Measurements from ENCODE around the gene WDR38. TPM values are rescaled to one million over a fixed set of nuclear protein-coding genes. Genes with fewer than 3 reads are reported as not detected.

The WDR38 gene
- total and polyA plus RNA-seq, 2 of the 4 experiments (the other 2 are of a cell fraction) = not detected

- Histone ChIP-seq H3K9me3 (ENCODE audit: control insufficient read depth, insufficient read depth, low read length) (no peaks in the 10 kb centered on the region), H3K36me3 (ENCODE audit: control insufficient read depth, insufficient read depth, low read length) (peaks cover 12% of the 10 kb centered on the region; the same call in 1 of the 2 replicates), H3K23ac (ENCODE audit: low read depth, low read length) (no peak overlapping the region), H3K9me1 (ENCODE audit: insufficient read depth, low read length) (peaks cover 20% of the 10 kb centered on the region), H2AK5ac (ENCODE audit: low read depth, low read length) (peak overlapping the region; percentile 100), H4K5ac (ENCODE audit: low read depth, low read length) (no peak overlapping the region), H3K56ac (ENCODE audit: extremely low read depth, insufficient read depth, low read length) (no peak overlapping the region), H3K4me3 (ENCODE audit: insufficient read depth, low read depth, low read length) (no peak overlapping the region), H3K27ac (ENCODE audit: insufficient read depth, low read length) (no peak overlapping the region), H3K4ac (ENCODE audit: low read depth, low read length) (0 out of 2 replicates have a peak overlapping the region, but pooled peaks have one; percentile 2), H2AK9ac (replicated peaks; ENCODE audit: low read depth, low read length, poor library complexity) (no peak overlapping the region), H3K18ac (ENCODE audit: low read depth, low read length) (no peak overlapping the region), H2AFZ (replicated peaks; ENCODE audit: low read length, poor library complexity) (no peak overlapping the region), H3K79me1 (ENCODE audit: low read depth in 1 of 2, low read length in 2 of 2) (peaks cover 0 to 10% of the 10 kb centered on the region in 2 experiments; a peak in 2 of 4 replicates), H2BK20ac (ENCODE audit: low read depth, low read length) (peak overlapping the region; percentile 40; the same call in 1 of the 2 replicates), H3K4me2 (ENCODE audit: low read depth, low read length) (no peak overlapping the region), H4K20me1 (ENCODE audit: insufficient read depth, low read length) (no peaks in the 10 kb centered on the region), H3K27me3 (ENCODE audit: control insufficient read depth, insufficient read depth, low read length) (no peaks in the 10 kb centered on the region), H2BK120ac (ENCODE audit: low read depth, low read length) (peak overlapping the region; percentile 35; the same call in 1 of the 2 replicates), H4K8ac (ENCODE audit: low read depth in 2 of 2, low read length in 2 of 2) (no peak overlapping the region), H3K4me1 (ENCODE audit: control insufficient read depth, insufficient read depth, low read length) (peaks cover 23% of the 10 kb centered on the region), H2BK5ac (ENCODE audit: low read depth, low read length, poor library complexity, severe bottlenecking) (no peak overlapping the region), H4K91ac (ENCODE audit: insufficient read depth, low read depth, low read length) (no peak overlapping the region), H3K9ac (ENCODE audit: low read depth, low read length) (no peak overlapping the region), H2BK15ac (ENCODE audit: low read depth, low read length) (no peak overlapping the region), H3K14ac (replicated peaks; ENCODE audit: low read depth, low read length) (no peak overlapping the region)
- dilution Hi-C loops (cut with HindIII; ENCODE audit: low sequenced_read_pairs, unreplicated experiment) = no loop called here
- ATAC-seq (ENCODE audit: low read depth) (no peak), DNase-seq (no peak)
- ChIA-PET CTCF (interaction anchor here (0.6 kb wide), 2 partner anchors 31 to 207 kb away, joined by 3 to 5 read pairs; no protein-coding TSS in a partner anchor), POLR2A (ENCODE audit: unreplicated experiment) (interaction anchor here (0.6 kb wide), 1 partner anchor 39 kb away, joined by 3 read pairs; no protein-coding TSS in a partner anchor)
- TF ChIP-seq RCOR1 (IDR thresholded peaks at IDR 0.05; ENCODE audit: insufficient replicate concordance, low read length) (no peak), CHD1 (IDR thresholded peaks at IDR 0.05; ENCODE audit: low read depth, low read length) (no peak), RFX5 (IDR thresholded peaks at IDR 0.05; ENCODE audit: low read depth, low read length) (no peak), BHLHE40 (IDR thresholded peaks at IDR 0.05; ENCODE audit: low read depth, low read length) (no peak), CTCF (conservative IDR thresholded peaks at IDR 0.05; ENCODE audit: low read depth, low read length) (no peak), POLR2A (IDR thresholded peaks at IDR 0.05; ENCODE audit: low read depth, low read length) (no peak), USF2 (IDR thresholded peaks at IDR 0.05; ENCODE audit: low read depth, low read length) (no peak), SMC3 (IDR thresholded peaks at IDR 0.05; ENCODE audit: low read depth, low read length) (no peak), FOS (IDR thresholded peaks at IDR 0.05; ENCODE audit: low read depth, low read length) (no peak), MXI1 (IDR thresholded peaks at IDR 0.05; ENCODE audit: borderline replicate concordance, low read depth, low read length) (no peak), NFE2L2 (IDR thresholded peaks at IDR 0.05; ENCODE audit: low read depth, low read length) (no peak)
- BruUV-seq (replicated peaks) = no TSS peak
- intact Hi-C loops (cut with micrococcal nuclease) = no loop called here
- in situ Hi-C loops (cut with MboI; ENCODE audit: low sequenced_read_pairs) = no loop called here
- WGBS, 2 experiments (ENCODE audit: extremely low coverage in 2 of 2, insufficient read length in 1 of 2) = 98% methylated on average over 6 of the region's 6 CpGs; no CpG with 5 or more reads in 1 of the 2 experiments
Observed at GRCh38 chr9:124809211-124809610, 44.0 kb upstream of the WDR38 start.

Data from IMR-90 (cell line).